D721Med (cell line): ENCODE data around the gene PPP1R9B.

Experiments used
- DNase-seq: peaks from one replicate; pipeline ENCODE4 v3.0.0; 2011; ENCODE audit warnings: low spot score; ENCODE audit not compliant: insufficient read length
- FAIRE-seq: peaks from 2 replicates; lab custom pipeline; 2011; peaks lifted over from hg19 to GRCh38; lab: Jason Lieb, UNC
- TF ChIP-seq, protein P1 (sequence below): IDR thresholded peaks from 2 replicates; pipeline ENCODE4 v1.5.1; 2012; ENCODE audit warnings: mild to moderate bottlenecking, control low read depth; ENCODE audit not compliant: insufficient read depth; ENCODE audit errors: missing control alignments

Gene PPP1R9B

DNA sequence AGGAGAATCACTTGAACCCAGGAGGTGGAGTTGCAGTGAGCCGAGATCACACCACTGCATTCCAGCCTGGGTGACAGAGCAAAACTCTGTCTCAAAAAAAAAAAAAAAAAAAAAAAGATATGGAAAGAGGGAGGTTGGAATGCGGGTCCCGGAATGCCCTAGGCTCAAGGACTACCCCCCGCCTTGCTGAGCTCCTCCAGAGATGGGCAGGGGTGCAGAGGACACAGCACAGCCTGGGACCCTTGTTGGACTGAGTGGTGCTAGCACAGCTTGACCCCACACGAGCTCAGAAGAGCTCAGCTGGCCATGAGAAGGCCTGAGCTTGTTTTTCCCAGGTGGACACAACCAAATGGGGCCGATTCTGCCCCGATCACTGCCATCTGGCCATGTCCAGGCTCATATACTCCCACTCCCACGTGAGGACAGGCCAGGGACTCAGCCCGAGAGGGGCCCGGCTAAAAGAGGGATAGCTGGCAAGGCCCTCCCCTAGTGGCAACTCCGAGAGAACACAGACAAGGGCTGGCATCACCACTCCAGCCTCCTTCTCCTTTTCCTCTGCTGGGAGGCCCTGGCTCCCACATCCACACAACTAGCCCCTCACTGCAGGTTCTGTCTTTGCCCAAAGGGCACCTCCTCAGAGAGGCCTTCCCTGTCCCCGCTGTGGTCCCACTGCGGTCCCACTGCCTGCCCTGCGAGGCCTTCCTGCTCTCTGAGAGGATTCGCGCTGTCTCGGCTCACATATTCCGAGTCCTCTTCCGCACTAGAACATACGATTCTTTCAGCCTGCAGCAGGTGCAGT, 26.3 kb upstream of the PPP1R9B start:
- TF ChIP-seq, protein P1, sequence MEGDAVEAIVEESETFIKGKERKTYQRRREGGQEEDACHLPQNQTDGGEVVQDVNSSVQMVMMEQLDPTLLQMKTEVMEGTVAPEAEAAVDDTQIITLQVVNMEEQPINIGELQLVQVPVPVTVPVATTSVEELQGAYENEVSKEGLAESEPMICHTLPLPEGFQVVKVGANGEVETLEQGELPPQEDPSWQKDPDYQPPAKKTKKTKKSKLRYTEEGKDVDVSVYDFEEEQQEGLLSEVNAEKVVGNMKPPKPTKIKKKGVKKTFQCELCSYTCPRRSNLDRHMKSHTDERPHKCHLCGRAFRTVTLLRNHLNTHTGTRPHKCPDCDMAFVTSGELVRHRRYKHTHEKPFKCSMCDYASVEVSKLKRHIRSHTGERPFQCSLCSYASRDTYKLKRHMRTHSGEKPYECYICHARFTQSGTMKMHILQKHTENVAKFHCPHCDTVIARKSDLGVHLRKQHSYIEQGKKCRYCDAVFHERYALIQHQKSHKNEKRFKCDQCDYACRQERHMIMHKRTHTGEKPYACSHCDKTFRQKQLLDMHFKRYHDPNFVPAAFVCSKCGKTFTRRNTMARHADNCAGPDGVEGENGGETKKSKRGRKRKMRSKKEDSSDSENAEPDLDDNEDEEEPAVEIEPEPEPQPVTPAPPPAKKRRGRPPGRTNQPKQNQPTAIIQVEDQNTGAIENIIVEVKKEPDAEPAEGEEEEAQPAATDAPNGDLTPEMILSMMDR: no peak
- FAIRE-seq (no peak), DNase-seq (no peak)

DNA sequence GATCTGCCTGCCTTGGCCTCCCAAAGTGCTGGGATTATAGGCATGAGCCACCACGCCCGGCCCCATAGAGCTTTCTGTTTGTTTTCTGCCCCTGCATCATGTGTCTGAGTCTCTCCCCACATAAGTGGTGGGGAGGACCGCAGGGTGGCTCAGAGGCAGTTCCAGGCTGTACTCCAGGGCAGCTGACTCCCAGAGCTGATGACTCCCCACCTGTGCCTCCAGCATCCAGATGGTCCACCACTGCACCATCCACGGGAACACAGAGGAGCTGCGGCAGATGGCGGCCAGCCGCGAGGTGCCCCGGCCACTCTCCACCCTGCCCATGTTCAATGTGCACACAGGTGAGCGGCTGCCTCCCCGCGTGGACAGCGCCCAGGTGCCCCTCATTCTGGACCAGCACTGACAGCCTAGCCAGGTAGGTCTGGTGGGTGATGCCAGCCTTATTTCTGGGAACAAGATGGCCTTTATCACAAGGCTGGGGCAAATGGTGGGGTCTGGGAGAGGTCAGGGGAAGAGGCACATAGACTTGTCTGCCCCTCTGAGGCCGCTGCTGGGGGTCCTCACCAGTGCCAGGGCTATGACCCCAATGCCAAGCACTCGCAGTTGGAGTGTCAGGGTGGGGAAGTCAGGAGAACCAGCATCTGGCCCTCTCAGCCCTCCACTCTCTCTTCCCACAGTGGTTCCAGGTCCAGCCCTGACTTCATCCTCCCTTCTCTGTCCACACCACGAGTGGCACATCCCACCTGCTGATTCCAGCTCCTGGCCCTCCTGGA, 24.7 kb upstream of the PPP1R9B start:
- TF ChIP-seq, protein P1: no peak
- DNase-seq: no peak
- FAIRE-seq: no peak

DNA sequence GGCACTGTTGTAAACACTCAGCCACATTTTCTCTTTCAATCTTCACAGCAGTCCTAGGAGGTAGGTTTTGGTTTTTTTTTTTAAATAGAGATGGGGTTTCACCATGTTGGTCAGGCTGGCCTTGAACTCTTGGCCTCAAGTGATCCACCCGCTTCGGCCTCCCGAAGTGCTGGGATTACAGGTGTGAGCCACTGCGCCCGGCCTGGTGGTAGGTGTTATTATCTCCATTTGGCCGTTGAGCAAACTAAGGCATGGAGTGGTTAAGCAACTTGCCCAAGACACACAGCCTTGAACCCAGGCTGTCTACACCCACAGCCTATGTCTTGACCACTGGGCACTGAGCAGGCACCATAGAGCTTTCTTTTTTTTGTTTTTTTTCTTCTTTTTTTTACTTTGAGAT, 24.0 kb upstream of the PPP1R9B start:
- DNase-seq: no peak
- TF ChIP-seq, protein P1: no peak
- FAIRE-seq: no peak

DNA sequence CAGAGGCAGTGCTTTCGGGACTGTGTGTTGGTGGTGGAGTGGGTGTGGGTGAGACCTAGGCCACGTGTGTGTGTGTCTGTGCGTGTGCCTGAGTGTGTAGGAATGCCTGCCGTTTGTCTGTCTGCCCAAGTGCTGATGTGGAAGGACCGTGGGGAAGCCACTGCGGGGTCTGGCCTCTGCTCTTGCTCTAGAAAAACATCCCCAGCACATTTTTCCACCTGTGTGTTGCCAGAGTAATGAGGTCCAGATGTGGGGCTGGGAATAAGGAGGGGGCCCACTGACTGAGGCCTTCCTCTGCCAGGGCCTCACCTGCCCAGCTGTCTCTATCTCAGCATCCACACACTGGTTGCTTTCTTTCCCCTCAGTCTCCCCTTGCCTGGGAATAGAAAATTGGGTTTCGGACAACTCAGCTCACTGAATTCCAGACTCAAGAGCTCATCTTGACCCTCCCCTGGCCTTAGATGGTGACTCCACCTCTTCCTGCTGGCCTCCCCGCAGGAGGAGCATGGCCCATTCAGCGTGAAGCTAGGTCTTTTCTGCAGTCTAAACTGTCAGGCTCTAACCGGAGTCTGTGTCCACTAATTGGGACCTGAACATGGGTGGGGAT, 23.0 kb upstream of the PPP1R9B start:
- DNase-seq: no peak
- TF ChIP-seq, protein P1: no peak
- FAIRE-seq: no peak

DNA sequence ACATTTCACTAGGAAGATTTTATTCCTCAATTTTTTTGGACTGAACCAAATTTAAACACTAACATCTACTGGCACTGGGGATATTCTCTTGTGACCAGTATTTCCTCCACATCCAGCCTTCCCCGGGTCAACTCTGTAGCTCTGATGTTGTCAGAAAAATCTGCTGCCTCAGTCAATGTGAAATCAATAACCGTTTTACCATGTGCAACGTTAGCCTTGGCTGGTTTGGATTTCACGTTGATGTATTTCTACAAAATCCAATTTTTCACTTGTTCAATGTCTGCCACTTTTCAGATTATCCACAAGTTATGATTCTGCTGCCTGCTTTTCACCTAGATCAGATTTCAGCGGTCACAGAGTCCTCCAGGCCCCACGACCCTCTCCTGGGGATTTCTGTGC, 22.5 kb upstream of the PPP1R9B start:
- FAIRE-seq: no peak

DNA sequence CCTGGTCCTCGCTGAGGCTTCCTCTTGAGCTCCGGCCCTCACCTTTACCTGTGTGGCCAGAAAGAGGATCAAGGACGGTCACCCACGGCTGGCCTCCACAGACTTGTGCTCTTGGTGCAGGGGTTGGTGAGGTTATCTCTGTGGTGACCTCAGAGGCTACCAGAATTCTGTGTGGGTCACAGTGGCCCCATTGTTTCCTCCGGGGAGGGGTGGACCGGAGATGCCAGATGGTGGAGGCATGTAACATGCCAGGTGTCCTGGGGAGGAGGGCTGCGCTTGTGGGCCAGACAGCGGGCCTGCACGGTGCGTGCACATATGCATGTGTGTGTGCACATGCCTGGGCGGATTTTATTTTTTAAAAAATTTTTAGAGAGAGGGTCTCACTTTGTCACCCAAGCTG, 21.7 kb upstream of the PPP1R9B start:
- no peak for DNase-seq
- FAIRE-seq: no peak
- TF ChIP-seq, protein P1: no peak

More for the DNA sequence above, 22.5 kb upstream of the PPP1R9B start:
- TF ChIP-seq, protein P1: no peak
- DNase-seq: no peak
